Chondrocyte (in vitro differentiated cells): ENCODE results near the gene COPZ2. TPM values are rescaled to one million over a fixed set of nuclear protein-coding genes. Genes with fewer than 3 reads are reported as not detected.

Experiments used
- DNase-seq: peaks from one replicate; pipeline ENCODE4 v3.0.0; 2021; ENCODE audit warnings: mixed read lengths, low spot score
- H3K27ac Mint-ChIP-seq: one replicate; pipeline ENCODE4 v1.8.0; 2021; ENCODE audit warnings: mild to moderate bottlenecking, moderate library complexity, mixed read lengths; ENCODE audit not compliant: unreplicated experiment
- H3K27me3 Mint-ChIP-seq: 2 replicates; pipeline ENCODE4 v1.8.0; 2021; ENCODE audit warnings: low read depth, mixed read lengths
- H3K36me3 Mint-ChIP-seq: 2 replicates; pipeline ENCODE4 v1.8.0; 2021; ENCODE audit warnings: low read depth, mixed read lengths
- H3K4me1 Mint-ChIP-seq: 2 replicates; pipeline ENCODE4 v1.8.0; 2021; ENCODE audit warnings: low read depth, mild to moderate bottlenecking, mixed read lengths
- H3K4me3 Mint-ChIP-seq: one replicate; pipeline ENCODE4 v1.8.0; 2021; ENCODE audit warnings: mild to moderate bottlenecking, moderate library complexity, mixed read lengths; ENCODE audit not compliant: unreplicated experiment
- H3K9me3 Mint-ChIP-seq: 2 replicates; pipeline ENCODE4 v1.8.0; 2021; ENCODE audit warnings: low read depth, mixed read lengths
- CTCF ChIP-seq: fragments of 200-600 bp; sonication (generic); IDR thresholded peaks from 2 replicates; pipeline ENCODE4 v1.5.0; 2021; ENCODE audit warnings: antibody characterized with exemption, mild to moderate bottlenecking, moderate library complexity
- total RNA-seq: library from RNA; stranded (reverse); gene quantifications from 3 replicates; pipeline ENCODE4 v1.2.1, GENCODE V29; 2021

COPZ2 gene
- total RNA-seq, 1 donor from 2014 or later = 219 TPM

GRCh38 chr17:48054238-48055185, 16.9 kb upstream of the COPZ2 start:
- DNase-seq = no peak
- peaks cover 45% of the 10 kb centered on the region for H3K36me3 Mint-ChIP-seq
- no peaks in the 10 kb centered on the region for H3K27me3 Mint-ChIP-seq
- H3K9me3 Mint-ChIP-seq = no peaks in the 10 kb centered on the region
- H3K4me1 Mint-ChIP-seq = peaks cover 86% of the 10 kb centered on the region
- H3K4me3 Mint-ChIP-seq = peak overlapping the region; percentile 94
- peak overlapping the region; percentile 100 for H3K27ac Mint-ChIP-seq
- no peak for TF ChIP-seq CTCF

DNA sequence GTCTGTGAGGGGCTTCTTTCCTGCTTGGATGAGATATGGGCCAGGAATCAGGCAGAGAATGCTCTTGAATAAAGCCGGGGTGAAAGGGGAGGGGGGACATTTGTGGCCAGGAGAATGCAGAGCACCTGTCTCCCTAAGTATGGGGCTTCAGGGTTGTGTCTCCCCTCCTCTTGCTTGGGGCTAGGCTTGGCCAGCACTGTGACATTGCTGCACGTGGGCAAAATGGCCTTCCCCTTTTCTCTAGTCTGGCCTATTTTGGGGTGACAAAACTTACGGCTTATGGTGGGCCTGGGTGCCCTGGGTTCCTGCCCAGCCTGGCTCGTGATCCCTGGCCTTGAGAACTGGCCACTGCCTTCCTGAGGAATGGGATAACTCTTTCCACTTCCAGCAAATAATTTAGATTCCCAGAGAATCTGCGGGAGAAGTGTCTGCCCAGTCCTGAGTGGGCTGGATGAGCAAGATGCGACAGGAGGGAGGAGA, 16.2 kb upstream of the COPZ2 start:
- no peak for DNase-seq
- H3K36me3 Mint-ChIP-seq = peaks cover 40% of the 10 kb centered on the region
- no peaks in the 10 kb centered on the region for H3K27me3 Mint-ChIP-seq
- H3K4me1 Mint-ChIP-seq = peaks cover 82% of the 10 kb centered on the region
- H3K4me3 Mint-ChIP-seq = peak overlapping the region; percentile 94
- TF ChIP-seq CTCF = no peak
- no peaks in the 10 kb centered on the region for H3K9me3 Mint-ChIP-seq
- H3K27ac Mint-ChIP-seq = peak overlapping the region; percentile 100

GRCh38 chr17:48052956-48053757, 15.6 kb upstream of the COPZ2 start:
- Mint-ChIP-seq H3K36me3 (peaks cover 33% of the 10 kb centered on the region), H3K4me1 (peaks cover 77% of the 10 kb centered on the region), H3K27ac (peak overlapping the region; percentile 100), H3K9me3 (no peaks in the 10 kb centered on the region), H3K27me3 (no peaks in the 10 kb centered on the region), H3K4me3 (peak overlapping the region; percentile 94)
- peak; percentile 87 for DNase-seq
- peak; percentile 41 for TF ChIP-seq CTCF

DNA sequence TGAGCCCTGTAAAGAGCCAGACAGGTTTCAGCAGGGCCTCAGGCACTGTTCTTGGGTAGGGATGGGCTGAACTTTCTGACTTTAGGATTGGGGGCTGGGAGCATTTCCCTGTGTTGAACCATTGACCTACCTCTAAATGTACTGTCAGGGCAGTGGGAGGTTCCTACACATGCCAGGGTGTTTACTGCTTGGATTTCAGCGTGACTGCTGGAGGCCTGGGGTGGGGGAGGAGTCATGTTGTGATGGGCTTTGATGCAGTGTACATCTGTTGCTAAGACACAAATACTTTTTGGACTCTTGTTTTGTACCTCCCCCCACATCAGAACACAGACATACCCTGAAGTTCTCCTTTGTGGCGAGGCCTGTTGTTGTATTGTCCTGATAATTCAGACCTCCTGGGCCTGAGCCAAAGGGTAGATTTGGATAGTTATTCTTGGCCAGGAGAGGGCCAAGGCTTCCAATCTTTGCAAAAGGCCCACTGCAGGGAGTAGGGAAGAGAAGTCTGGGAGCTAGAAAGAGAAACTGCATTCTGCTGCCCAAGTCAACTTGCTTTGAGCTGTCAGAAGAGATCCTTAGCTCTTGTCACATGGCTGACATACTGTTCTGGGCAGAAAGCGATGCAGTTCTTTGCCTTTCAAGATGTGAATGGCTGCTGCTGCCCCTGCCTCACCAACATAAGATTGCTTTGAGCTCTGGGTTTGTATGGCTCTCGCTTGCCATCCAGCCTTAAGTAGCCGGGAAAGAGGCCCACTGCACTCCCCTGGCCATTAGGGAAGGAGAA, 14.3 kb upstream of the COPZ2 start:
- no peak for DNase-seq
- H3K36me3 Mint-ChIP-seq = peaks cover 25% of the 10 kb centered on the region
- peak; percentile 37 for TF ChIP-seq CTCF
- no peaks in the 10 kb centered on the region for H3K9me3 Mint-ChIP-seq
- peaks cover 79% of the 10 kb centered on the region for H3K4me1 Mint-ChIP-seq
- H3K4me3 Mint-ChIP-seq = peak overlapping the region; percentile 94
- H3K27me3 Mint-ChIP-seq = no peaks in the 10 kb centered on the region
- peak overlapping the region; percentile 100 for H3K27ac Mint-ChIP-seq
